ENCODE data around the gene RNF186.
"Not testable (repeated sequence)": the region's sequence is repeated elsewhere in the genome, so short reads cannot be mapped to it uniquely, and the experiment has no call there.

The RNF186 gene

GRCh38 chr1:19817160-19817559, 2.1 kb upstream of the RNF186 start:
- Histone ChIP-seq H3K27ac (replicated peaks) (no peak overlapping the region), H3K27me3 (ENCODE audit: insufficient read depth, poor library complexity, severe bottlenecking) (no peaks in the 10 kb centered on the region), H3K4me3 (replicated peaks; ENCODE audit: insufficient read depth, low read length) (no peak overlapping the region)
- DNase-seq (ENCODE audit: low read depth in 1 of 2, low spot score in 1 of 2), result no peak
- TF ChIP-seq SPI1 (IDR thresholded peaks at IDR 0.05; ENCODE audit: borderline replicate concordance, low read depth), result no peak
- TF ChIP-seq POLR2AphosphoS5 (IDR thresholded peaks at IDR 0.05; ENCODE audit: low read depth), result no peak
- no peak for TF ChIP-seq CTCF (IDR thresholded peaks at IDR 0.05; ENCODE audit: insufficient read depth, low read length)
- no peak for TF ChIP-seq REST (IDR thresholded peaks at IDR 0.05; ENCODE audit: insufficient replicate concordance, low read depth)
- TF ChIP-seq GABPA (IDR thresholded peaks at IDR 0.05; ENCODE audit: low read depth), result no peak

- not testable (repeated sequence) for H3K4me3 ChIP-seq (replicated peaks; ENCODE audit: insufficient read depth, low read length); H3K27ac ChIP-seq (replicated peaks); H3K27me3 ChIP-seq (ENCODE audit: insufficient read depth, poor library complexity, severe bottlenecking); DNase-seq (ENCODE audit: low read depth in 1 of 2, low spot score in 1 of 2)
These were observed 1.6 kb upstream of the RNF186 start for GRCh38 chr1:19816737-19817086.

- TF ChIP-seq POLR2AphosphoS5 (IDR thresholded peaks at IDR 0.05; ENCODE audit: low read depth), result no peak
- no peak overlapping the region for H3K27ac ChIP-seq (replicated peaks)
- no peak for DNase-seq (ENCODE audit: low read depth in 1 of 2, low spot score in 1 of 2)
- no peak overlapping the region for H3K4me3 ChIP-seq (replicated peaks; ENCODE audit: insufficient read depth, low read length)
- H3K27me3 ChIP-seq (ENCODE audit: insufficient read depth, poor library complexity, severe bottlenecking), result no peaks in the 10 kb centered on the region
These were observed 986 bp upstream of the RNF186 start for GRCh38 chr1:19815801-19816736.

- DNase-seq (ENCODE audit: low read depth in 1 of 2, low spot score in 1 of 2), result no peak
- no peak overlapping the region for H3K27ac ChIP-seq (replicated peaks)
- H3K4me3 ChIP-seq (replicated peaks; ENCODE audit: insufficient read depth, low read length), result no peak overlapping the region
- no peaks in the 10 kb centered on the region for H3K27me3 ChIP-seq (ENCODE audit: insufficient read depth, poor library complexity, severe bottlenecking)
- no peak for TF ChIP-seq SPI1 (IDR thresholded peaks at IDR 0.05; ENCODE audit: borderline replicate concordance, low read depth)
- no peak for TF ChIP-seq CTCF (IDR thresholded peaks at IDR 0.05; ENCODE audit: insufficient read depth, low read length)
- TF ChIP-seq POLR2AphosphoS5 (IDR thresholded peaks at IDR 0.05; ENCODE audit: low read depth), result no peak
- no peak for TF ChIP-seq GABPA (IDR thresholded peaks at IDR 0.05; ENCODE audit: low read depth)
- no peak for TF ChIP-seq REST (IDR thresholded peaks at IDR 0.05; ENCODE audit: insufficient replicate concordance, low read depth)
These were observed 830 bp downstream of the RNF186 start for GRCh38 chr1:19814244-19814661.

GRCh38 chr1:19813643-19813960, 1.5 kb downstream of the RNF186 start:
- no peak for TF ChIP-seq POLR2AphosphoS5 (IDR thresholded peaks at IDR 0.05; ENCODE audit: low read depth)
- no peak for TF ChIP-seq CTCF (IDR thresholded peaks at IDR 0.05; ENCODE audit: insufficient read depth, low read length)
- TF ChIP-seq SPI1 (IDR thresholded peaks at IDR 0.05; ENCODE audit: borderline replicate concordance, low read depth), result no peak
- no peak for TF ChIP-seq GABPA (IDR thresholded peaks at IDR 0.05; ENCODE audit: low read depth)
- TF ChIP-seq REST (IDR thresholded peaks at IDR 0.05; ENCODE audit: insufficient replicate concordance, low read depth), result no peak
- Histone ChIP-seq H3K27ac (replicated peaks) (no peak overlapping the region), H3K27me3 (ENCODE audit: insufficient read depth, poor library complexity, severe bottlenecking) (no peaks in the 10 kb centered on the region), H3K4me3 (replicated peaks; ENCODE audit: insufficient read depth, low read length) (no peak overlapping the region)
- DNase-seq (ENCODE audit: low read depth in 1 of 2, low spot score in 1 of 2), result no peak

Measured in HL-60 (cell line).